ENCODE measurements around the gene OR2M7.

DNA sequence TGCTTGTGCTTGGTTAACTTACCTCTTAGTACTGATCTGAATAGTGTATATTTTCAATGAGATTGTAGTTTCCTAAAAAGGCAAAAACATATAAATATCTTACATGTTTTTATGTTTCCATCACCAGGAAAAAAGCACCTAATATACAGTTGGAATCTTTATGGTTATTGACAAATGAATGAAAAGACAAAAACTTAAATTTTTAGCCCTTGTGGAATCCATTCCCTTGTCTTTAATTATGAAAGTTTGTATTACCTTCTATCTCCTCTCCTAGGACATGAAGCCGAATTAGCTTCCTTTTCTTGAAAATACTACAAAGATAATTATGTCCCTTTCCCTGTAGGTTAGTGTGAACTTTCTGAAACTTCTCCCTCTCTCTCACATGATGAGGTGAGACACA lies 21.0 kb downstream of the OR2M7 start, which contains the start of gene OR2T12:
- TF ChIP-seq, protein P1, sequence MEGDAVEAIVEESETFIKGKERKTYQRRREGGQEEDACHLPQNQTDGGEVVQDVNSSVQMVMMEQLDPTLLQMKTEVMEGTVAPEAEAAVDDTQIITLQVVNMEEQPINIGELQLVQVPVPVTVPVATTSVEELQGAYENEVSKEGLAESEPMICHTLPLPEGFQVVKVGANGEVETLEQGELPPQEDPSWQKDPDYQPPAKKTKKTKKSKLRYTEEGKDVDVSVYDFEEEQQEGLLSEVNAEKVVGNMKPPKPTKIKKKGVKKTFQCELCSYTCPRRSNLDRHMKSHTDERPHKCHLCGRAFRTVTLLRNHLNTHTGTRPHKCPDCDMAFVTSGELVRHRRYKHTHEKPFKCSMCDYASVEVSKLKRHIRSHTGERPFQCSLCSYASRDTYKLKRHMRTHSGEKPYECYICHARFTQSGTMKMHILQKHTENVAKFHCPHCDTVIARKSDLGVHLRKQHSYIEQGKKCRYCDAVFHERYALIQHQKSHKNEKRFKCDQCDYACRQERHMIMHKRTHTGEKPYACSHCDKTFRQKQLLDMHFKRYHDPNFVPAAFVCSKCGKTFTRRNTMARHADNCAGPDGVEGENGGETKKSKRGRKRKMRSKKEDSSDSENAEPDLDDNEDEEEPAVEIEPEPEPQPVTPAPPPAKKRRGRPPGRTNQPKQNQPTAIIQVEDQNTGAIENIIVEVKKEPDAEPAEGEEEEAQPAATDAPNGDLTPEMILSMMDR (IDR thresholded peaks at IDR 0.05), result no peak
- TF ChIP-seq POLR2AphosphoS5 (IDR thresholded peaks at IDR 0.05), result no peak

Data from esophagus muscularis mucosa (tissue), 3 donors.